ENCODE data around the gene ANKRD11.

DNA sequence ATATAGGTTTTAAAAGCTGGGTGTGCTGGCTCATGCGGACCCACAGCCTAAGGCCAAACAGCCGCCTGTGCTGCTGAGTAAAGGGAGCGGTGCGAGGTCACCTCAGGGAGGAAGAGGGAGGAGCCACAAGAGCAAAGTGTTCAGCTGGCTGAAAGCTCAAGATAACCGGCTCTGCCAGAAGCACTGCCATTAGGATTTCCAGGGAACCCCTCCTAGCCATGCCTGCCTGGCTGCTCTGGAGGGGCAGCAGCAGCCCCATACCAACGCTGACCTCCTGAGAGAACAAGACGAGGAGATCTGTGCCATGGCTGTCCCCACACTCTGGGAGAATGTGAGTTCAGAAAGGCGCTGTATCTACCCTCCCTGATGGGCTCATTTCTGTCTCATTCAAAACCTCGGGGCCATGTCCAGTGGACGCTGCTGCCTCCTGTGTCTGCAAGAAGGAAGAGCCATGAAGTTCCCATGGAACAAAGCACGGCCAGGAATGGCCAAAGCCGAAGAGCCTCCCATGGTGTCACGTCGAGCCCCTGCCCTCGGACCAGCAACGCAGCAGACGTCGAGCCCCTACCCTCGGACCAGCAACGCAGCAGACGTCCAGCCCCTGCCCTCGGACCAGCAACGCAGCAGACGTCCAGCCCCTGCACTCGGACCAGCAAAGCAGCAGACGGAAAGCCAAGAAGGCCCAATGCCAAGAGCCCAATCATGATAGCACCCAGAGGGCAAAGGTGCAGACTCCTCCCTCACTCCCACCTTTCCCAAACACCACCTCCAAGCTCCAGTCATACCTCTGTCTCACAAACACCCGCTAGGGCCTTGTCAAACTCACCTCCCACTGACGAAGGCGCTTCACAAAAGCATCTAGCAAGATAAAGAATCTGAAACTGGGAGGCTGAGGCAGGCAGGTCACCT lies 107.0 kb downstream of the ANKRD11 start:
- TF ChIP-seq POLR2A (IDR thresholded peaks at IDR 0.05; ENCODE audit: low read length) (no peak), GATA1 (IDR thresholded peaks at IDR 0.05; ENCODE audit: low read depth, low read length) (no peak)
